SK-N-SH treated with all-trans-retinoic acid at 6 μM for 48 hours (cell line): Measurements from ENCODE around the gene DOCK1.

ENCODE experiments used
- ATAC-seq: fragments of 200-7000 bp; cut with Tn5 transposase; 3 replicates; pipeline ENCODE4 v1.9.1; 2020; ENCODE audit warnings: mild to moderate bottlenecking, moderate library complexity
- ARNTL ChIP-seq: fragments of 450-650 bp; formaldehyde crosslinking; IDR thresholded peaks from 2 replicates; pipeline ENCODE4 v1.5.0; 2020; ENCODE audit warnings: low read depth, mild to moderate bottlenecking, moderate library complexity, borderline replicate concordance
- BACH2 ChIP-seq: fragments of 250-450 bp; sonication (Bioruptor Pico); IDR thresholded peaks from 2 replicates; pipeline ENCODE4 v1.9.0; 2021; ENCODE audit warnings: mild to moderate bottlenecking, borderline replicate concordance
- CSDC2 ChIP-seq: fragments of 250-450 bp; sonication (Bioruptor Pico); IDR thresholded peaks from 2 replicates; pipeline ENCODE4 v1.5.0; 2020; ENCODE audit warnings: mild to moderate bottlenecking, moderate library complexity
- CSRNP3 ChIP-seq: fragments of 250-450 bp; sonication (Bioruptor Pico); IDR thresholded peaks from 2 replicates; pipeline ENCODE4 v1.5.1; 2021; ENCODE audit warnings: mild to moderate bottlenecking, moderate library complexity
- GLIS3 ChIP-seq: fragments of 250-450 bp; sonication (Bioruptor Pico); IDR thresholded peaks from 2 replicates; pipeline ENCODE4 v1.5.0; 2020; ENCODE audit warnings: mild to moderate bottlenecking, moderate library complexity
- ISL1 ChIP-seq: fragments of 250-450 bp; sonication (Bioruptor Pico); IDR thresholded peaks from 2 replicates; pipeline ENCODE4 v2.1.2; 2022; ENCODE audit warnings: mild to moderate bottlenecking, moderate library complexity
- PATZ1 ChIP-seq: fragments of 250-450 bp; sonication (Bioruptor Pico); IDR thresholded peaks from 2 replicates; pipeline ENCODE4 v1.8.0; 2020; ENCODE audit warnings: mild to moderate bottlenecking, moderate library complexity, borderline replicate concordance
- POU6F1 ChIP-seq: fragments of 250-450 bp; sonication (Bioruptor Pico); IDR thresholded peaks from 2 replicates; pipeline ENCODE4 v1.8.0; 2021; ENCODE audit warnings: low read depth, mild to moderate bottlenecking, moderate library complexity, borderline replicate concordance
- PPARA ChIP-seq: fragments of 250-450 bp; sonication (Bioruptor Pico); IDR thresholded peaks from 2 replicates; pipeline ENCODE4 v1.5.0; 2020; ENCODE audit warnings: mild to moderate bottlenecking, borderline replicate concordance
- RARB ChIP-seq: fragments of 250-450 bp; sonication (Bioruptor Pico); IDR thresholded peaks from 2 replicates; pipeline ENCODE4 v1.8.0; 2021; ENCODE audit warnings: mild to moderate bottlenecking, moderate library complexity
- SNAI2 ChIP-seq: fragments of 250-450 bp; sonication (Bioruptor Pico); IDR thresholded peaks from 2 replicates; pipeline ENCODE4 v1.5.0; 2020; ENCODE audit warnings: mild to moderate bottlenecking, moderate library complexity
- TCF4 ChIP-seq: fragments of 250-450 bp; sonication (Bioruptor Pico); IDR thresholded peaks from 2 replicates; pipeline ENCODE4 v1.8.0; 2021; ENCODE audit warnings: mild to moderate bottlenecking, moderate library complexity, borderline replicate concordance
- TSHZ2 ChIP-seq: fragments of 250-450 bp; sonication (Bioruptor Pico); IDR thresholded peaks from 2 replicates; pipeline ENCODE4 v1.5.0; 2020; ENCODE audit warnings: mild to moderate bottlenecking, moderate library complexity
- ZC3H10 ChIP-seq: fragments of 250-450 bp; sonication (Bioruptor Pico); IDR thresholded peaks from 2 replicates; pipeline ENCODE4 v1.5.1; 2021; ENCODE audit warnings: mild to moderate bottlenecking, moderate library complexity
- ZFP3 ChIP-seq: fragments of 250-450 bp; sonication (Bioruptor Pico); IDR thresholded peaks from 2 replicates; pipeline ENCODE4 v1.5.0; 2020; ENCODE audit warnings: mild to moderate bottlenecking, moderate library complexity
- ZFP30 ChIP-seq: fragments of 450-650 bp; formaldehyde crosslinking; IDR thresholded peaks from 2 replicates; pipeline ENCODE4 v1.5.0; 2022; ENCODE audit warnings: mild to moderate bottlenecking, moderate library complexity
- ZNF565 ChIP-seq: fragments of 450-650 bp; formaldehyde crosslinking; conservative IDR thresholded peaks from 2 replicates; pipeline ENCODE4 v1.5.0; 2020; ENCODE audit warnings: low read depth, mild to moderate bottlenecking, moderate library complexity
- ZNF70 ChIP-seq: fragments of 450-650 bp; formaldehyde crosslinking; IDR thresholded peaks from 2 replicates; pipeline ENCODE4 v1.5.0; 2020; ENCODE audit warnings: mild to moderate bottlenecking, moderate library complexity
- ZNF8 ChIP-seq: fragments of 450-650 bp; formaldehyde crosslinking; IDR thresholded peaks from 2 replicates; pipeline ENCODE4 v1.5.0; 2020; ENCODE audit warnings: mild to moderate bottlenecking, moderate library complexity

The DOCK1 gene

GRCh38 chr10:127234306-127234800, 329.1 kb downstream of the DOCK1 start:
- no peak for ATAC-seq

GRCh38 chr10:127236266-127236665, 331.0 kb downstream of the DOCK1 start:
- no peak for TF ChIP-seq CSDC2 (CRISPR knock-in tag)
- TF ChIP-seq TCF4 (CRISPR knock-in tag): no peak
- TF ChIP-seq SNAI2: no peak
- no peak for TF ChIP-seq GLIS3 (CRISPR knock-in tag)
- no peak for TF ChIP-seq POU6F1 (CRISPR knock-in tag)
- TF ChIP-seq RARB (CRISPR knock-in tag): no peak
- no peak for TF ChIP-seq ARNTL
- TF ChIP-seq PPARA (CRISPR knock-in tag): no peak
- TF ChIP-seq ZNF565 (CRISPR knock-in tag): no peak
- TF ChIP-seq ZNF8 (CRISPR knock-in tag): no peak
- TF ChIP-seq ZNF70: no peak
- no peak for TF ChIP-seq ISL1 (CRISPR knock-in tag)
- no peak for TF ChIP-seq TSHZ2 (CRISPR knock-in tag)
- no peak for ATAC-seq

More at GRCh38 chr10:127234306-127234800, 329.1 kb downstream of the DOCK1 start:
- TF ChIP-seq CSRNP3 (CRISPR knock-in tag) (no peak), ARNTL (no peak), PPARA (CRISPR knock-in tag) (no peak), GLIS3 (CRISPR knock-in tag) (no peak), ZNF70 (no peak), ZC3H10 (CRISPR knock-in tag) (no peak), ZFP30 (no peak), POU6F1 (CRISPR knock-in tag) (no peak), SNAI2 (no peak), CSDC2 (CRISPR knock-in tag) (no peak), BACH2 (CRISPR knock-in tag) (no peak)

GRCh38 chr10:127242914-127243313, 337.7 kb downstream of the DOCK1 start:
- no peak for ATAC-seq
- TF ChIP-seq ZFP30: no peak
- TF ChIP-seq POU6F1 (CRISPR knock-in tag): no peak
- no peak for TF ChIP-seq PATZ1 (CRISPR knock-in tag)
- TF ChIP-seq ZNF565 (CRISPR knock-in tag): no peak
- no peak for TF ChIP-seq ZFP3
